ENCODE measurements around the gene LETMD1.

The LETMD1 gene

DNA sequence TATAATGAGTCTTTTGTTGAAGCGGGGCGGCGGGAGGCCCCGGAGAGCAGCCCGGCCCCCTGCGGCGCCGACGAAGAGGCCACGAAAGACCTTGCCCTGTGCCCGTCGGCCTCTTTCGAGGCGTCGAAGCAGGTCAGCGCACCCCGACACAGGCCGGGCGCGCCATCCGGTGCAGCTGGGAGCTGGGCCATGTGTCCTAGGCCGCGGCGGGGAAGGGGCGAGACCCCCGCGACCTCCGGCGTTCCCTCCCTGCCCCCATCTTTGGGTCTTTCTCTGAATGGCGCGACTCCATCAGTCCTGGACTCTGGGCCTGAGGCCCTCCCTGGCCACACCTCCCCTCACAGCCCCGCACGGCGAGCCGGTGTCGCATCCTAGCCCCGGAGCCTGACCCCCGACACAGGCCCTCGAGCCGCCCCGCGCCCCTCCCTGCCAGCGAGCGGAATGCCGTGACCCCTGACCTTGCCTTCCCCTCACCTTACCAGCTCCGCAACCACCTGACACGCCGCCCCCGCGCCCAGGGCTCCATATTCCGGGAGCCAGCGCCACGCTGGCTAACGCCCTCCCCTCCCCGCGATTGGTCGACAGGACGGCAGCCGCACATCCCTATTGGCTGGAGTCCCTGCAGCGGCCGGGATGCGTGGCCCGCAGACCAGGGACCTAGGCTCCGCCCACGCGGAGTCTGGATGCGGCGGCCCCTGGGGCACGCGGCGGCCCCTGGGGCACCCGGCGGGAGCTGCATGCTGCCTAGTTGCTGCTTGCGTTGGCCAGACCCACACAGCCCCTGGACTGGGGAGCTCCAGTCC, 22.1 kb upstream of the LETMD1 start, which contains the start of gene SLC11A2:
Gene SLC11A2, minus strand, starts transcription at position 549 of the 803 bp plus-strand sequence. CDS start 15,656 bp downstream, outside the sequence.
- DNase-seq (ENCODE audit: low read depth): peak; percentile 90

DNA sequence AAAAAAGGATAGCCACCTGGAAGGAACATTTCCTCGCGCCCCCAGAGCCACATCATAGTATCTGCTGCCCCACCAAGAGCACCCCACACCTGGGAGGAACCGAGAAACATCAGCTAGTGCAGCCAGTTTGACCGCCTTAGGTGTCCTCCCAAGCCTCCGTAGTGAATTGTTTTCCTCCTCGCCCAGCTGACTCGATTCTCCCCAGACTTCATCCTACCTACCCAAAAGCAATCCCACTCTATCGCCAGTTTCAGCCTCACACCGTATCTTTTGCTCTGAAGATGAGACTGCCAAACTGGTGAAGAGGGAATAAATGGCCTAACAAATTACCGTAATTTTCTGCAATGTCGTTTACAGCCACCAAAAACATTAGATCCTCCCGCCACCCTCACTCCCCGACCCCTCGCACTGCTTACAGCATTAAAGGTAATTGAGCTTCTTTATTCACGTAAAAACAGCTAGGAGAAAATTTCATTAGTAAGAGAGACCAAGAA, 20.7 kb upstream of the LETMD1 start:
- no peak for DNase-seq (ENCODE audit: low read depth)

DNA sequence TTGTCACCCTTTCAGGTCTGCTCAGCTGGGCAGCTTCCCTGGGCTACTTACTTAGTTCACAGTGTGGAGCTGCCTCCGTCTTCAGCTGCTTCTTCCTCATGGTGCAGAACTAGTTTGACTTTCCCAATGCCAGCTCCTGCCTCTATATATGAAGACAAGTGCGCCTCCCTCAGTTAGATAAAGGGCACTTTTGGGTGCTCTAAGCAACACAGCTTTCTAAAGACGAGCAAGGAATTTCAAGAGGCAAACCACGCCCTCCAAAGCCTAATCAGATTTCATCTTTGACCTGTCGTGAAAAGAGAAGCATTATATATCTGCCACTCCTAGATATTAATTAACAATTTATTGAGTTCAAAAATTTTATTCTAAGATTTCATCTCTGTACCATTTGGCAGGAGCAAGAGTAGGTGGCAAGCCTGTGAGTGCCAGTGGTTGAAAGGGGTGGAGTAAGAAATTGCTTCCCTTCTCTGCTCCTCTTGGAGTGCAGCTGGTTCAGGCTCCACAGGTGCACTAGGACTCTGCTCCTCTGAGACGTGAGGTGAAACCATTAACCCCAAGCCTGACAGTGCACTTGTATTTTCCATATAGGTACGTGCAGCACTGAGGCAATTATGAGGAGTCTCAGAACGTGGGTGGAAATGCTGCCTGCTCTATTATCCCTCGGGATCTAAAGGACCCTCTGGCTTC, 19.9 kb upstream of the LETMD1 start:
- DNase-seq (ENCODE audit: low read depth): peak; percentile 63

DNA sequence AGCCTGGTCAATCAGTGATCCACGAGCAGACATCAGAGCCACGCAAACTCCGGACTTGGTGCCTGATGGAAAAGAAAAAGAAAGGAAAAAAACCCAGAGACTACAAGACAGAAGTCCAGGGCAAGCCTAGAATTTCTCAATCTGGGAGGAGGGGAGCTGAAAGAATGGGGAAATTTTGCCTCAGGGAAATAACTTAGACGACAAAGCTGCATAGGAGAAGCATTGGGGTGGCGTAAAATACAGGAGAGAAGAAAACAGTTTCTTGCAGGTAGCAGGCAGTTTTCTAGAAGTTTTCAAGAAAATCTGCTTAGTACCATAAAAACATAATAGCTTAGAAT, 19.3 kb upstream of the LETMD1 start:
- peak; percentile 58 for DNase-seq (ENCODE audit: low read depth)

DNA sequence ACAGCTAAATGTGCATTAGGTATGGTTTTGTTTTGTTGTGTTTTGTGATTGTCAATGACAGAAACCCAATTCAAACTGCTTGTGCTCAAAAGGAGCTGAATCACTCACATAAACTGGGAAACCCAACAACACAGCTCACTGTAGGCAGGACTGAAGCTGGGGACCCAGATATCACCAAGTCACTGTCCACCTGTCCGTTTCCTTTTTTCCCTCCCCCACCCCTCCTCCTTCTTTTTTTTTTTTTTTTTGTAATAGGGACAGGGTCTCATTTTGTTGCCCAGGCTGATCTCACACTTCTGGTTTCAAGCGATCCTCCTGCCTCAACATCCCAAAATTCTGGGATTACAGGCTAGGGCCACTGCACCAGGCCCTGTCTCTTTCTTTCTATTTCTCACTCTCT, 15.1 kb upstream of the LETMD1 start:
- DNase-seq (ENCODE audit: low read depth): no peak

DNA sequence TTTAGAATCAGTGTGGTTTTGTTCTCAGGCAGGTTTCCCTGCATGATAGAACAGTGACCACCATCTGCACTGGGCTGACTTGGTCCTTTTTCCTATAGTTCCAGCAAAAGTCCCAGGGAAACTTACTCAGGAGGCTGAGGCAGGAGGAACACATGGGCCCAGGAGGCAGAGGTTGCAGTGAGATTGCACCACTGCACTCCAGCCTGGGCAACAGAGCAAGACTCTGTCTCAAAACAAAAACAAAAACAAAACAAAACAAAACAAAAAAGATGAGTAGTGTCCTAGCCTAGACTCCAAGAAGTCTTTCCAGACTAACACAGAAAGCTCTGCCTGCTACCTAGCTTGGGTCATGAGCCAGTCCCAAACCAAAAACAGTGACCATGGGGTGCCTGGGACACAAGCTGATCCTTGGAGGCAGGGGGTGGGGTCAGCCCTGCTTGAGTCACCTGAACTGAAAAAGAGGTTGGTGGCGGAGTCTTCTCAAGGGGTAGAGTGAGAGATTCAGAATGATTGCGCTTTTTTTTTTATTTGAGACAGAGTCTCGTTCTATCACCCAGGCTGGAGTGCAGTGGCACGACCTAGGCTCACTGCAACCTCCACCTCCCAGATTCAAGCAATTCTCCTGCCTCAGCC, 14.6 kb upstream of the LETMD1 start:
- DNase-seq (ENCODE audit: low read depth): no peak

GRCh38 chr12:51036279-51036678, 11.8 kb upstream of the LETMD1 start:
- no peak for DNase-seq (ENCODE audit: low read depth)

- DNase-seq (ENCODE audit: low read depth): no peak
These were observed 629 bp downstream of the LETMD1 start for GRCh38 chr12:51048661-51049251.

GRCh38 chr12:51049525-51049924, 1.4 kb downstream of the LETMD1 start:
- no peak for DNase-seq (ENCODE audit: low read depth)

GRCh38 chr12:51051787-51052186, 3.7 kb downstream of the LETMD1 start:
- no peak for DNase-seq (ENCODE audit: low read depth)

GRCh38 chr12:51055060-51055459, 6.9 kb downstream of the LETMD1 start:
- DNase-seq (ENCODE audit: low read depth): no peak

DNA sequence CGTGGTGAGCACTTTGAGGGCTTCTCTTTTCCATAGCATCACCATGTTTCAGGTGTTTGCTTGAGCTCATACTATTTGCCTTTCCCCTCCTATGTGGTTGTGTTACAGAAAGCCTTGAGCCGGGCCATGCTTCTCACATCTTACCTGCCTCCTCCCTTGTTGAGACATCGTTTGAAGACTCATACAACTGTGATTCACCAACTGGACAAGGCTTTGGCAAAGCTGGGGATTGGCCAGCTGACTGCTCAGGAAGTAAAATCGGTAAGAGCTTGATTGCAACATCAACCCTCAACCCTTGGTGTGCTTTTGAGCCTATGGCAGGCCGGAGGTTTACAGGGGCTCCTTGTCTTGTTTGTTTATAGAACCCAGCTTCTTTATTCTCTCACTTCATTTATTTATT, 8.1 kb downstream of the LETMD1 start:
- peak; percentile 57 for DNase-seq (ENCODE audit: low read depth)

DNA sequence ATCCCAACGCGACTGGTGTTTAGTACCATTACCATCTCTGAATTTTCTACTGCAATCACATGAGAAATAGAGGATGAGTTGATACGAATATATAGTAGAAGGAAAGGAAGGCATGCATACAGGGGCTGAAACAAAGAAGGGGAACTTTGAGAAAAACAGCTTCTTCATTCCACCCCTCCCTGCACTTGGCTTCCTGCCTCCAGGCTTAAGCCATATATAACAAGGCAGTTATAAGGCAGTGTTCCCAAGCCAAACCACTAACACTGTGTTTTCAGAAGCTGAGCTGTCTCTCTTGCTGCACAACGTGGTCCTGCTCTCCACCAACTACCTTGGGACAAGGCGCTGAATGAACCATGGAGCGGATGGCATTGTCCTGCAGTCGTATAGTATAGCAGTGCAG, 11.0 kb downstream of the LETMD1 start:
- no peak for DNase-seq (ENCODE audit: low read depth)

GRCh38 chr12:51062631-51063397, 14.7 kb downstream of the LETMD1 start:
- no peak for DNase-seq (ENCODE audit: low read depth)

DNA sequence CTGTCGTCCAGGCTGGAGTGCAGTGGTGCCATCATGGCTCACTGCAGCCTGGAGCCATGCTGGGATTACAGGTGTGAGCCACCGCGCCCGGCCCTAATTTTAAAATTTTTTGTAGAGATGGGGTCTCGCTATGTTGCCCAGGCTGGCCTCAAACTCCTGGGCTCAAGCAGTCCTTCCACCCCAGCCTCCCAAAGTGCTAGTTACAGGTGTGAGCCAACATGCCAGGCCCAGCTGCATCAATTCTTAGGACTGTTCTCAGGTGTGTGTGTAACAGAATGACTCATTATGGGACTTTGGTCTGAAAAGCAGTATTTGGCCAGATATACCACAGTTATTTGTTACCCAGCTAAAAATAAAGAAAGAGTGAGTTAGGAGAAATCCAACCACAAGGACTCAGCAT, 17.4 kb downstream of the LETMD1 start:
- DNase-seq (ENCODE audit: low read depth): no peak

DNA sequence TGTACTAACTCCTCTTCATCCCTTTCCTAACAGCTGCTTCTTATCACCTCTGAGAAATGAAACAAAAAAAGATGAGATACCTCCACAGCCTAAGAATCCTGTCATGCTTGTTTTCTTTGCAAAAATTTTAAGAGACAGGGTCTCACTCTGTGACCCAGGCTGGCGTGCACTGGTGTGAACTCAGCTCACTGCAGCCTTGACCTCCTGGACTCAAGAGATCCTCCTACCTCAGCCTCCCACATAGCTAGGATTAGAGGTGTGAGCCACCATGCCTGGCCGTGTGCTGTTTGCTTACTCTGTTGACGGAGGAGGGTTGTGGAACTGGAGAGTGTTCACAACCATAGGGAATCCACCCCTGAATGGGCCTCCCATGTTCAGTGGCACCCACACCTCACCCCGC, 19.1 kb downstream of the LETMD1 start:
- DNase-seq (ENCODE audit: low read depth): no peak

DNA sequence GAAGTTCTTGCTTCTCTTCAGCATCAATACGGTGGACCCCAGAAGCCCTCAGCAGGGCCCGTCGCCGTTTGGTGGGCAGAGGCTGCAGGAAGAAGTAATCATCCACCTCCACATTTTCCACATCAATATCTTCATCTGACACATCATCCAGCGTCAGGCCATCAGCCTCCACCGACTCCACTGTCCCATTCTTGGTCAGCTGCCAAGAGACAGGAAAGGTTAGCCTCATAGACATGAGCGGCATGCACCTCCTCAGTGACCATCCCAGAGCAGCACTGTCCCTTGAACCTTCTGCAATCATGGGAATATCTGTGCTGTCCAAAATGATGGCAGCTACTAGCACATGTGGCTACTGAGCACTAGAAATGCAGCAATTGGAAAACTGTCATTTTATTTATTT, 19.6 kb downstream of the LETMD1 start:
- DNase-seq (ENCODE audit: low read depth): no peak

DNA sequence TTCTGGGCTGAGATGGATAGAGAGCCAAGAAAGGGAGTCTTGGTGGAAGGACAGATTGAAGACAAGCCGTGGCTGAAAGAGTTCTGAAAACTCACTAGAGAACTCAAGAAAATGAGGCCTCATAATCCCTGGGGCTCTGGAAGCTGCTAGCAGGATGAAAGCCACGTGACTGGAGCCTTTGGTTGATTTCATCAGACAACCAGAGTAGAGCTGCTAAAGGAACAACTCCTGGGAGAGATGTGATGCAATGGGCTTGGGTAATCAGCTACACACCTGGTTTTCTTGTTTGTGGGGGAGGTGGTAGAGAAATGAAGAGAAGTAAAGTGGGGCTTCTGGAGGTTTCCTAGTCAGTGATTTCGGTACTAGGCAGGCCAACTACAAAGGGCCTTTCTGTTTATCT, 21.9 kb downstream of the LETMD1 start:
- DNase-seq (ENCODE audit: low read depth): peak; percentile 25

- DNase-seq (ENCODE audit: low read depth): no peak
These were observed 23.5 kb downstream of the LETMD1 start for GRCh38 chr12:51071663-51072062.

DNA sequence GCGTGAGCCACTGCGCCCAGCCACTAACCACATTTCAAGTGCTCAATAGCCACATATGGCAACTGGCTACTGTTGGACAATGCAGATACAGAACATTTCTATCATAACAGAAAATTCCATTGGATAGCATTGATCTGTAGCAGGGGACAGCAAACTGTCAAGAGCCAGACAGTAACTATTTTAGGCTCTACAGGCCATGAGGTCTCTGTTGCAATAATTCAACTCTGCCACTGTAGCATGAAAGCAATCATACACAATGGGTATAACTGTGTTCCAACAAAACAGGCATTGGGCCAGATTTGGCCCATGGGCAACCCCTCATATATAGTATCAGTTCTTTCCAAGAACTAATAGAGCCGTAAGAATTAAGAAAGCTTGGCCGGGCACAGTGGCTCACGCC, 27.3 kb downstream of the LETMD1 start:
- no peak for DNase-seq (ENCODE audit: low read depth)

- no peak for DNase-seq (ENCODE audit: low read depth)
These were observed 28.3 kb downstream of the LETMD1 start for GRCh38 chr12:51076236-51076930.

All from fibroblast of gingiva (primary cell).